NCI-H524 (cell line): ENCODE data around the gene ETDC.
"Not testable (repeated sequence)": the region's sequence is repeated elsewhere in the genome, so short reads cannot be mapped to it uniquely, and the experiment has no call there.

Experiments
- DNase-seq, 2 experiments: peaks; one replicate each; lab custom pipeline; 2025; lab: John Stamatoyannopoulos, UW

ETDC gene

DNA sequence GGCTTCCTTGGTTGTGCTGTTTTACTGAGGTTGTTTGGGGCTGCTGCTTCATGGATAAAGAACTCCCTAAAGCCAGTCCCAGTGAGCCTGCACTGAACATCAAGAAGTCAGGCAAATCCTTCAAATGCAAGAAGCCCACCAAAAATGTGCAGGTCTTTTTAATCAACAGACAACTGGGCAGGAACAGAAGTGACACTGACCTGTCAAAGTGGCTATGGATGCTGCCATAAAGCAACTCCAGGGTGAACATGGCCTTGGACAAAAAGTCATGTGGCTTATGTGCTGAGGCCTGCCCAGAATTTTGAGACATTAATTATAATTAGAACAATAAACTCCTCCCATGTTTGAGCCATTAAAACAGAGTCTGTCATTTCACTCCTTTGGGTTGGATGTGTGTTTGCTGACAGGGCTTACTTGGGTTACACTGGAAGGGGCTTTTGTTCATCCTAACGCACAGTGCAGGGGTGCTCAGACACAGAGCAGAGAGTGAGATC is at the start of gene ETDC:
TSS of gene ETDC (plus strand) at position 51 of the 494 bp plus-strand sequence. CDS start at position 51, 0 bp downstream.
- no peak for DNase-seq

DNA sequence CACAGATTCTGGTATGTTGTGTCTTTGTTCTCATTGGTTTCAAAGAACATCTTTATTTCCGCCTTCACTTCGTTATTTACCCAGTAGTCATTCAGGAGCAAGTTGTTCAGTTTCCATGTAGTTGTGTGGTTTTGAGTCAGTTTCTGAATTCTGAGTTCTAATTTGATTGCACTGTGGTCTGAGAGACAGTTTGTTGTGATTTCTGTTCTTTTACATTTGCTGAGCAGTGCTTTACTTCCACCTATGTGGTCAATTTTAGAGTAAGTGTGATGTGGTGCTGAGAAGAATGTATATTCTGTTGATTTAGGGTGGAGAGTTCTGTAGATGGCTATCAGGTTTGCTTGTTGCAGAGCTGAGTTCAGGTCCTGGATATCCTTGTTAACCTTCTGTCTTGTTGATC is 48.3 kb upstream of the ETDC start:
- DNase-seq = not testable (repeated sequence)

- not testable (repeated sequence) for DNase-seq
Observed at GRCh38 chrX:135263376-135263775, 45.9 kb upstream of the ETDC start.

DNA sequence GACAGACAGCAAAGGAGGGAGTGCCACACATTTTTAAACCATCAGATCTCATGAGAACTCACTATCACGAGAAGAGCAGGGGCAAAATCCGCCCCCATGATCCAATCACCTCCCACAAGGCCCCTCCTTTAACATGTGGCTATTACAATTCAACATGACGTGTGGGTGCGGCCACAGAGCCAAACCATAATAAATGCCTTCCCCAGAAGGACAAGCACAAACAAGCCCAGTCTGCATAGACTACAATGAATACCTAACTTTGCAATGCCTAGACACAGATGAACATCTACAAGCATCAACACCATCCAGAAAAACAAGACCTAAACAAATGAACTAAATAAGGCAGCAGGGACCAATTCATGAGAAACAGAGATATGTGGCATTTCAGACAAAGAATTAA is 45.1 kb upstream of the ETDC start:
- no peak for DNase-seq

GRCh38 chrX:135273162-135273561 is 36.1 kb upstream of the ETDC start:
- no peak for DNase-seq

DNA sequence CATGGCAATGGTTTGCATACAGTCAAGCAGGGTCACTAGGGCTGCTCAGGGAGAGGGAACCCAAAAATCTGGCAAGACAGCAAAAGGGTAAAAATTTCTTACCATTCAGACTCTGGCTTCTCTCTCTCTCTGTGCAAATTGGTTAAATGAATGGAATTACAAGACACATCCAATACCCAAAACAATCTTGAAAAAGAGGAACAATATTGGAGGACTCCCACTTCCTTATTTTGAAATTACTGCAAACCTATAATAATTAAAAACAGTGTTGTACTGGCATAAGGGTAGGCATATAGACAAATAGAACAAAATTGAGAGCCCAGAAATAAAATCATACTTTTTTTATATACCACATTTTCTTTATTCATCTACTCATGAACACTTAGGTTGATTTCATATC is 33.3 kb upstream of the ETDC start:
- no peak for DNase-seq

DNA sequence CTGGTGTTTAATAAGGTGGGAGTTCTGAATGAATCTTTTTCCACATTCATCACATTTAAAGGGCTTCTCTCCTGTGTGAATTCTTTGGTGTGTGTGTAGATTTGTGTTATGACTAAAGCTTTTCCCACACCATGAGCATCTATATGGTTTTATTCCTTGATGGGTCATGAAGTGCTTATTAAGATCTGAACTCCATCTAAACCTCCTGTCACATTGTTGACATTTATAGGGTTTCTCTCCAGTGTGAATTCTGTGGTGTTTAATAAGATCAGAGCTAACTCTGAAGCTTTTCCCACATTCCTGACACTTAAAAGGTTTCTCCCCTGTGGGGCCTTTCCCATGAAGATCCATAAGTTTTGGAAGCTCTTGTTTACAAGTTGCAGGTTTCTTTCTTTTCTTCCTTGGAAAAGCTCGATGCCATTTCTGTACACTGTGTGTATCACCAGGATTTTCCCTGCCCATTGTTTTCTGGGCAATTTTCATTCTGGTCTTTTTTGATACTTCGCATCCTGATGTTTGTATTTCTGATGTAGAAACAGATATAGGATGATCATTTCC is 21.9 kb upstream of the ETDC start:
- DNase-seq = no peak

DNA sequence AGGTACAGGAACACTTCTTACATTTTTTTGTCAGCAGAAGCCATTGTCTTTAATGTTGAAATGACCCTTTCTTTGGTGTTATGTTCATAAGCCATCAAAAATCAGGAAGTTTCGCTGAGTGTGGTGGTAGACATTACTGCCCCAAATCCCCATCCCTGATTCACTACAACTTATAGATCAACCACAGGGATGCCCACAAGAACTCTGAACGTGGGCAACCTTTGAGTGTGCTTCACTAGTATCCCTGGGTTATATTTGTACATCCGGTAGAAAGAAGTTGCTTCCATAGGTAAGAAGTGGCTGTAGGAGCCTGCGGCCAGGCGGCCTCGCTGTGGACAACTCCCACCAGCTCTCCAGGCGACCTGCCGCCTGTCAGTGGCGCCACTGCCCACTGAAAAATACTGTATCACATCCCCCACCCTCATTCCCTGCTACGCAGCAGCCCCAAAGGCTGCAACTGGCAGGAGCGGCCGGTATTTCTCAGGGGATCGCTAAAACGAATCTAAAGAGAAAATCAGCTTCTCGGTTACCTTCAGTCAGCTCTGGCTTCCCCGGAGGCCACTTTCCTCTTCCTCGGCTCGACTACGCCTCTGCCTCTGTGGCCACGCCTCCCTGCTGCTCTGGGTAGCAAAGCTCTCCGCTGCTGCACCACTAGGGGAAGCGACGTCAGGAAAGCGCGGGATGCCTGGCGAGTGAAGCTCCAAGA is 13.9 kb upstream of the ETDC start:
- DNase-seq = no peak

- DNase-seq = no peak
Observed at GRCh38 chrX:135295944-135296305, 13.4 kb upstream of the ETDC start.

DNA sequence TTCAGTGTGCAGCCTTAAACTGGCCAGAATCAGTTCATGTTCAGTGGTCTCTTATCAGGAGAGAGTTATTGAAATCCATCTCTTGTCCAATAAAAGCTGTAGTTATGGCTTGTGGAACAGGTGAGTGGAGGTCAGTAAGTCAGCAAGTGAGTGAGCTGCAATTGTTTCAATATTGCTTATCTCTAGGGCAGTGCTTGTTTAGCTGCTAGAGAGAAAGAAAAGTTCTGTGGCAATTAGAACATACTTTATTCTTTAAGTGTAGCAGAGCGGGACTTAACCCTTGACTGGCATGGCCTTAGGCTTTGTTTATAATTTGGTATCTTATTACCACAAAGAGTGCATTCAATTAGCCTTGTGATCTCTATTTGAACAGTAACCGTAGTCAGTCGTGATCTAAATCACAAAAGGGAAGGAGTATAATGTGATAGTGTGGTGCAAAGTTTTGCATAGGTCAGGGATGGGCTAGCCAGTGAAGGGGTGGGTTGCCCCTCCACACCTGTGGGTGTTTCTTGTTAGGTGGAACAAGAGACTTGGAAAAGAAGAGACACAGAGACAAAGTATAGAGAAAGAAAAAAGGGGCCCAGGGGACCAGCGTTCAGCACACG is 6.9 kb upstream of the ETDC start:
- DNase-seq = no peak

- DNase-seq = no peak
Observed at GRCh38 chrX:135304741-135305140, 4.5 kb upstream of the ETDC start.

DNA sequence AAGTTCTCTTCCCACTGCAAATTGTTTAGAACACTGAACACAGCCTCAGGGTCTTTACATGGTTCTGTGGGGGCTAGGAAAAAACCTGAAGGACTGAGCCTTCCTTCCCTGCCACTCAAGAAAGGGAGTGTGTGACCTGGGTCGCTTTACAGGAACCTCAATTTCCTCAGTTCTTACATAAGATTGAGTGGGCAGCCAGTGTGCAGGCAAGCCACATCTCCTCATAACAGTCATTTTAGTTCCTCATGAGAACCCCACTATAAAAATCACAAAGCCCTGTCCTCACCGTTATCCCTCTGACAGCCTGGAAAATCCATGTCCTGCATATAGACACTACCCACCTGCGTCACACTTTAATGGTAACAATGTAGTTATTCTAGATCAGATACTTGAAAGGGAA is 2.1 kb upstream of the ETDC start:
- no peak for DNase-seq

DNA sequence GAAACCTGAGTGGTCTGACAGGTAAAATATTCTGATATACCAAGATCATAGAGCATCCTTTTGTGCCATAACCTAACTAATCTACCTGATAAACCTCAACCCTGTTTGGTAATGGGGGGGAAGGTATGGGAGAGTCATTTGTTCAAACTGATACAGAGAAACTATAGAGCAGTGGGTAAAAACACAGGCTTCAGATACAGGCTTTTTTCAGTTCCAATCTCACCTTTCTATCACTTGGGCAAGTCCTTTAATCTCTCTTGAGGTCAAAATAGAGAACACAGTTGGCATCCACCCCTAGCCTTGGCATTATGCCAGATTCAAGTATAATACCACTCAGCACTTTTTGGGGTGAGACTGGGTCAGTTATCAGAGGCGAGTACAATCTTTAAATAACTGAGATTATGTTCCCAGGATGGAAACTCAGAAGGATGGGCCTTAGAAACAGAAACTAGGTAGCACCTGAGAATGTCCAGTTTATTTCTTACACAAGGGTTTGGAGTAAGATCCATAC is 880 bp upstream of the ETDC start:
- peak in 1 of 2 experiments; percentile 49 for DNase-seq

DNA sequence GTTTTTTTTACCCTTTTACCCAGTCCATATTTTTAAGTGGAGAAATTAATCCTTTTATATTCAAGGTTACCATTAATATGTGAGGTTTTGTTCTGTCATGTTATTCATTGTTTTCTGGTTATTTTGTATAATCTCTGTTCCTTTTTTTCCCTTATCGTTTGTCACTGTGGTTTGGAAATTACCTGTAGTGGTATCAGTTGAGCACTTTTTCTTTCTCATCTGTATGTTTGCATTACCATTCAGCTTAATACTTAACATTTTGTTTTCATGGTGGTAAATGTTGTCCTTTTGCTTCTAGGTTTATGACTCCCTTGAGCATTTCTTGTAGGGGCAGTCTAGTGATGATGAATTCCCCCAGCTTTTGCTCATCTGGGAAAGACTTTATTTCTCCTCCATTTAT is 6.6 kb downstream of the ETDC start:
- DNase-seq = no peak

GRCh38 chrX:135324463-135324862 is 15.2 kb downstream of the ETDC start:
- no peak for DNase-seq

DNA sequence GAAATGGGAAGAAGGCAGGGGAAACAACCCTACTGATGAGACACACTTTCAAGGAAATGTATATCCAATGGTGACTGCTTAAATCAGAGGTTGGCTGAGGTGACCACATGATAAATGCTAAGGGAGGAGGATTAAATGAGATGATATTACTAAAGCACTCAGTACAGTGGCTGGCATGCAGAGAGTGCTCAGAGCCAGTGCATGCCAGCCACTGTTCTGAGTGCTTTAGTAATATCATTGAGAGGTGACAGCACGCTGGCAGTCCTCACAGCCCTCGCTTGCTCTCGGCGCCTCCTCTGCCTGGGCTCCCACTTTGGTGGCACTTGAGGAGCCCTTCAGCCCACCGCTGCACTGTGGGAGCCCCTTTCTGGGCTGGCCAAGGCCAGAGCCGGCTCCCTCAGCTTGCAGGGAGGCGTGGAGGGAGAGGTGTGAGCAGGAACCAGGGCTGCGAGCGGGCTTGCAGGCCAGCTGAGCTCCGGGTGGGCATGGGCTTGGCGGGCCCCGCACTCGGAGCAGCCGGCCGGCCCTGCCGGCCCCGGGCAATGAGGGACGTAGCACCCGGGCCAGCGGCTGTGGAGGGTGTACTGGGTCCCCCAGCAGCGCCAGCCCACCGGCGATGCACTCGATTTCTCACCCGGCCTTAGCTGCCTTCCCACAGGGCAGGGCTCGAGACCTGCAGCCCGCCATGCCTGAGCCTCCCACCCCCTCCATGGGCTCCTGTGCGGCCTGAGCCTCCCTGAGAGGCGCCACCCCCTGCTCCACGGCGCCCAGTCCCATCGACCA is 15.9 kb downstream of the ETDC start:
- DNase-seq = not testable (repeated sequence)

- no peak for DNase-seq
Observed at GRCh38 chrX:135327299-135327698, 18.0 kb downstream of the ETDC start.

DNA sequence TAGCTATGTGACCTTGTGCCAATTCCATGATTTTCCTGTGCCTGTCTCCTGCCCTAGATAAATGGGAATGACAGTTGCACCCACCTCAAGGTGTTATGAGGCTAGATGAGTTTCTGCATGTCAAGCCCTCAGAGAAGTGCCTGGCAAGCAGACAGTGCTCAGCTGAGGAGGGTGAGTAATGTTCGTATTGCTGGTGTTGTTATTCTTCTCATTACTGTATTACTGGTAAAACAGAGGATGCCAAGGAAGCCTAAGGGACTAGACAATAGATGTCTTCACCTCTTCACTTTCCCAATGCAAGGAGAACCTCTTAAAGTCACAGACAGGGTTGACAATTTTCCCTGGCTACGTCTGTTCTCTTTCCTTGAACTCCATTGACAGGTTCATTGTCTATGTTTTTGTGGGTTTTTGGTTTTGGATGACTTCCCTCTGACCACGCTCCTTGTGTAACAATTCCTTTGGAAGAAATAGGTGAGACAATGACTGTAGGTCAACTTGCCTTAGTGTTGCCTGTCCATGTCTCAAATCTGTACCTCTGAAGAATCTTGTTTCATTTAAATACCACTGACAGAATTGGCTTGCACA is 19.2 kb downstream of the ETDC start:
- DNase-seq = no peak

DNA sequence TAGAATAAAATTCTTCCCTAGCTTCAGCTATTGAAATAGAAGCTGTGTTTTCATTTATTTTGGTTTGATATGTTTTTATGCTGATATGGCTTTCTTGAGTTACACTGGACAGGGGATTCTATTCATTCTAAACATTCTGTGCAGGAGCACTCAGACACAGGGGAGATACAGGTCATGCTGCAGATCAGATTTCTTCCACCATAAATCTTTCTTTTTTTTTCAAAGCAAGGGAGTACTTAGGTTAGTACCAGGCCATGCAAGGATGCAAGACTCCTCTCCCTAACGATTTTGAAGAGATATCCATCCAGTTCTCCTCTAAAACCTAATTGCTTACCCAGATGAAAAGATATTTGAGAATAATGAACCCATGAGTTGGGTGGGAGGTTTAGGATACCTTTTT is 21.4 kb downstream of the ETDC start:
- no peak for DNase-seq

DNA sequence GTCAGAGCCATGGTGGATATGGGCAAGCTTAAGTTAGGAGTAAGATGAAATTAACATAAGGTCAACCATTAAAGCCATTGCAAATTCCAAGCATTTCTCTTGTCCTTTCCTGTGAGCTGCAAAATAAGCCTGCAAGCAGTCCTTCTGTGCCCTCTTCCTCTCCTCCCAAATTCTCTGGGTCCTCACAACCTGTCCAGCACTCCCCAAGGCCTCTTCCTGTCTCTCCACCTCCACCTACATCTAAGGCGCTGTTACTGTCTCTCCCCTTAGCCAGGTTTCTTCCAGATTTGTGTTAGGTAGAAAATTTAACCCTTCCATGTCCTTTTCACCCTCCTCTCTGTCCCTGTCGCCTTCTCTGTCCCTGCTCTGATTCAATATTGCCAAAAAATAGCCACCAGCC is 22.2 kb downstream of the ETDC start:
- no peak for DNase-seq

GRCh38 chrX:135340831-135341230 is 31.6 kb downstream of the ETDC start:
- peak; percentile 36 to 79 for DNase-seq

DNA sequence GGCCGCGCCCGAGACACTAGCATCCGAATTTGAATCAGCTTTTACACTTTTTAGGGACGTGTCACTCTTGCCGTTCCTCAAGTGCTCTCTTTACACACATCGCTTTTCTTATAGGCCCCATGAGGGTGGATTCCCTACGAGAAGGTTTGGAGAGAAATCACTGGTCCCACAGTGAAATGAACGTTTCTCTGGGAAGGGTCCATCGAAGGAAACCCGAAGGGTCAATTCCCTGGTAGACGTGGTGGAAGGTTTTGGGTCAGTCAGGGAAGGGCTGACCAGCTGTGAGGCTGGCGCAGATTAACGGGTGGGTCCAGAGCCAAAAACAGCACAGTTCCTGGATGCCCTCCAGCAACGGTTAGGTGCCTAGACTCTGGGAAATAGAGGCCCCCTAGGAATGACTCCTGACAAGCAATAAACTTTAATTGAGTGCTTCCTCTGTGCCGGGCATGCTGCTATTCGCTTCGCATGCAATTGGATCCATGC is 35.9 kb downstream of the ETDC start:
- DNase-seq = peak; percentile 21 to 29
